Measurements from ENCODE around the gene MGAT4A. TPM values are rescaled to one million over a fixed set of nuclear protein-coding genes. Genes with fewer than 3 reads are reported as not detected.

The MGAT4A gene
- 100 to 1,000 TPM; 124 to 152 TPM for total RNA-seq

DNA sequence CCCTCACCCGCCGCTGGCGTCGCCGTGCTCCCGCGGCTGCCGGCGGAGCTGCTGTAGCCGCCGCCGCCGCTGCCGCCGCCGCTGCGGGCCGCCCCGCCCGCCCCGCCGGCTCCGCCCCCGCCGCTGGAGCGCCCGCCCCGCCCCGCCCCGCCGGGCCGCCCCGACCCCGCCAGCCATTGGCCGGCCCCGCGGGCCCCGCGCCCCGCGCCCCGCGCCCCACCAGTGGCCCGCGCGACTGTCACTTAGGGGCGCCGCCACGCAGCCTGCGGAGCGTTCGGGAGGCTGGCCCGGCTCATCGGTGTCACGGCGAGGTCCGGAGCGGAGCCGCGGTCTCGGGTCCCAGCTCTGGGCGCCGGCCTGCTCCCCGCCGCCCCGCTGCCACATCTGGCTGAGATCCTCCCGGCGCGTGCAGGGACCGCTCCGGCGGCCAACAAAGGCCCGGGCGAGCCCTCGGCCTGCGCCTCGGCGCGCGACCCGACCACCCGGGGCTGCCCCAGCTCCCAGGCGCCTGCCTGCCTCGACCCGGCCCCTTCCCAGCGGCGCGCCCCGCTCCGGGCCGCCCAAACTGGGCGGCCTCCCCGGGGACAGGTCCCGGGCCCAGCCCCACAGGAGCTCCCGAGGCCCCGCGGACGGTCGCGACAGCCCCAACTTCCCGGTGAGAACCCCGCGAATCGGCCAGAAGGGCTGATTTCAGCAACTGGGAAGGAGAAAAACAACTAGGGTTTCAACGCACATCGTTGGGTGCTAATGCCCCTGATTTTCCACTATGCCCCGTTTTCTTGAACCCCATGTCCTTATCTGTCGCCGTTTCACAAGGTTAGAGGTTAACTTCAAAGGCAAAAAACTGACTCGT lies at the start of gene MGAT4A:
Gene MGAT4A, minus strand, starts transcription at position 92 of the 853 bp plus-strand sequence. CDS start 4,800 bp downstream, outside the sequence.
- POLR2A ChIA-PET = interaction anchor here (0.5 to 10.2 kb wide), 21 partner anchors 11 to 284 kb away, joined by 3 to 225 read pairs (median 6); partner anchors contain the start of genes COA5 and UNC50
- peak within 1 kb of the TSS; percentile 90 for H3K27ac Mint-ChIP-seq
- no peaks in the 10 kb centered on the region for H3K27me3 Mint-ChIP-seq
- ATAC-seq (ENCODE audit: low read depth) = peak; percentile 85
- DNase-seq = peak; percentile 88
- H3K4me3 Mint-ChIP-seq = peak within 1 kb of the TSS; percentile 85
- peaks cover 56% of the 10 kb centered on the region for H3K4me1 Mint-ChIP-seq
- no peaks in the 10 kb centered on the region for H3K36me3 Mint-ChIP-seq
- no peaks in the 10 kb centered on the region for H3K9me3 Mint-ChIP-seq

DNA sequence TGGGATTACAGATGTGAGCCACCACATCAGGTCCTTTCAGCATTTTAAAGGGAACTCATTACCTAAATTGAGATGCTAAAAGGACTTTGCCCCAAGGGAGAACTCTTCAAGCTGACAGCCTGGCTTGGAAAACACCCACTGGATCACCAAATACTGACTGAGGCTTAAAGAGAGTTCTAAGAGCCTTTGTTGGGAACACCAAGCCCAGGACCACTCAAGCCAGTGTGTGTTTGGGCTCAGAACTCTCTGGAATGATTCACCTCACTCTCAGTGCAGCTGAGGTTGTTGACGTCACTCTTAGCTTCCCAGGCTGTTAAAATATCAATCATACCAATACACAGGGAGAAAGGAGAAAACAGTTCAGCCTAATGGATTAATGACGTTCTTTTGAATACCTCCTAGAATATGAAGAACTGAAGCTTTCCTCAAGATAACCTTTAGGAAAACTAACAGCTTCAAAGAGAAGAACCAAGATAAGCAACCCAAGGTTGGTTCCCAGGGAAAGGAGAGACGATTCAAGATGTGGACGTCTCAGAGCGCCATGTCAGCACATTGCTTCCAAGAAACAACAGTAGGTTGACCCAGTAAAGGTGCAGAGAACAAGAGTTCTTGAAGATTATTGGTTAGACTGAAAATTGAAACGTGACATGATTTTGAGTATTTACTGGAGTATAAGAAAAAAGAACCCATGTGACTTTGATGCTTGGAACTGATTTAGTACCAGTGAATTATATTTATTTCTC lies 48.0 kb upstream of the MGAT4A start:
- POLR2A ChIA-PET = no interaction called here
- Mint-ChIP-seq H3K36me3 (peaks cover 9% of the 10 kb centered on the region), H3K9me3 (peaks cover 10% of the 10 kb centered on the region), H3K27ac (no peak overlapping the region), H3K27me3 (no peaks in the 10 kb centered on the region), H3K4me3 (no peak overlapping the region), H3K4me1 (peaks cover 6% of the 10 kb centered on the region)
- ATAC-seq (ENCODE audit: low read depth) (no peak), DNase-seq (no peak)

DNA sequence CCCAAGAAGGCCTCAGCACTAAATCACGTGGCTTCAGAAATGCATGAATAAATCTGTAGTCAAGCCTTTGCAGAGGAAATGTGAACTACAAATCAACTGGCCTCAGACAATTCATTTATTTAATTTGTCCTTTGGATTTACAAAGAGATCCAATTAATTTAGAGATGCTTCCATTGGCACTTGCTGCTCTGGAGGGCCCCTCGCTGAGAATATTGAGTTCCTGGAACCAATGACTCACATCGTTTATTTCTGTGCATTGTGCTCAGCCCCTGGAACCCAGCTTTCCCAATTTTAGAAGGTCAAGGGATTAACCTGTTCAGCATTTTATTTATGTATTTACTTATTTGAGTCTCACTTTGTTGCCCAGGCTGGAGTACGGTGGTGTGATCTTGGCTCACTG lies 47.2 kb upstream of the MGAT4A start:
- Mint-ChIP-seq H3K27me3 (no peaks in the 10 kb centered on the region), H3K4me3 (no peak overlapping the region), H3K27ac (no peak overlapping the region), H3K4me1 (peaks cover 13% of the 10 kb centered on the region), H3K9me3 (peaks cover 10% of the 10 kb centered on the region), H3K36me3 (peaks cover 9% of the 10 kb centered on the region)
- POLR2A ChIA-PET = no interaction called here
- ATAC-seq (ENCODE audit: low read depth) (no peak), DNase-seq (no peak)

DNA sequence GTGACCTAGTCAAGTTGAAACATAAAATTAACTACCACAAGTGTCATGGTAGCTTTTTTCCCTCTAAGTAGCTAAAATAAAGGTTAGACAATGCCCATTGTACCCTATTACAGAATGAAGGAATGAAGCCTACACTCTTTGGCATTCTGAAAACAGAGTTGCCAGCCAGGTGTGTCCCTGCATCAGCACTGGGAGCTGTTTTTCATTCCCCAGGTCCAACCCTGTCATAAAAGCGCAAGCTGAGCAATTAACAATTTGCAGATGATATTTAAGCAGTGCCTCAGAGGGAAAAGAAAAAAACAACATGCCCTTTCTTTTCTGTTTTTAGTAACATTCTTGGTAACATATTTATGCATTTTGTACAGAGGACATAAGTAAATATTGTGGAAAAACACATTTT lies 46.8 kb upstream of the MGAT4A start:
- DNase-seq (no peak), ATAC-seq (ENCODE audit: low read depth) (no peak)
- no peaks in the 10 kb centered on the region for H3K27me3 Mint-ChIP-seq
- POLR2A ChIA-PET = no interaction called here
- H3K36me3 Mint-ChIP-seq = peaks cover 9% of the 10 kb centered on the region
- peaks cover 10% of the 10 kb centered on the region for H3K9me3 Mint-ChIP-seq
- H3K4me3 Mint-ChIP-seq = no peak overlapping the region
- peaks cover 18% of the 10 kb centered on the region for H3K4me1 Mint-ChIP-seq
- H3K27ac Mint-ChIP-seq = no peak overlapping the region

DNA sequence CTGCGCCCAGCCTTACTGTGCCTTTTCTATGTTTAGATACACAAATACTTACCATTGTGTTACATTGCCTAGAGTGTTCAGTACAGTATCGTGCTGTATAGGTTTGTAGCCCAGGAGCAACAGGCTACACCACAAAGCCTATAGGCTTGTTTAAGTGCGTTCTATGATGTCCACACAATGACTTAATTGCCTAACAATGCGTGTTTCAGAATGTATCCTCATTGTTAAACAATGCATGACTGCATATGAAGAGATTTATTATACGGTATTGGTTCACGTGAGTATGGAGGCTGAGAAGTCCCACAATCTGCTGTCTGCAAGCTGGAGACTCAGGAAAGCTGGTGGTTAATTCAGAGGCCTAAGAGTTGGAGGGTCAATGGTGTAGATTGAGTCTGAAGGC lies 46.1 kb upstream of the MGAT4A start:
- Mint-ChIP-seq H3K4me3 (no peak overlapping the region), H3K27ac (no peak overlapping the region), H3K27me3 (no peaks in the 10 kb centered on the region), H3K4me1 (peaks cover 23% of the 10 kb centered on the region), H3K36me3 (peaks cover 6% of the 10 kb centered on the region), H3K9me3 (peaks cover 7% of the 10 kb centered on the region)
- DNase-seq (no peak), ATAC-seq (ENCODE audit: low read depth) (no peak)
- POLR2A ChIA-PET = no interaction called here

DNA sequence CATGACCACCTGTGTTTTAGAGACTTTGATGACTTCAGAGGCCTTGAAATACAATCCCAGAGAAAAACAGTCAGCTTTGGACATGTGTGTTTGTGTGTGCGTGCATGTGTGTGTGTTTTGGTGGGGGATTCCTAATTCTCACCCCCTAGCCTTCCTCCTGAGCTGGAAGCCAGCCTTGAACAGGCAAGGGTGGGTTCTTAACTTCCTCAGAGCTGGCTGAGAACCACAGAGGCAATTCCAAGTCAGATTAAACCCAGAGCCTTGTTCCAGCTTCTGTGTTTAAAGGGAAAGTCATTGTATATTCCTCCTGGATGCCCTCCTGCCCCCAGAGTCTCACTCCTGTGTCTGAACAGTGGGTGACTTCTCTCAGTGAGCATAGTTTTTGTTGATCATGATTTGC lies 45.2 kb upstream of the MGAT4A start:
- Mint-ChIP-seq H3K36me3 (peaks cover 3% of the 10 kb centered on the region), H3K27ac (no peak overlapping the region), H3K9me3 (peaks cover 2% of the 10 kb centered on the region), H3K27me3 (no peaks in the 10 kb centered on the region), H3K4me3 (no peak overlapping the region), H3K4me1 (peaks cover 31% of the 10 kb centered on the region)
- ATAC-seq (ENCODE audit: low read depth) (no peak), DNase-seq (no peak)
- POLR2A ChIA-PET = no interaction called here

DNA sequence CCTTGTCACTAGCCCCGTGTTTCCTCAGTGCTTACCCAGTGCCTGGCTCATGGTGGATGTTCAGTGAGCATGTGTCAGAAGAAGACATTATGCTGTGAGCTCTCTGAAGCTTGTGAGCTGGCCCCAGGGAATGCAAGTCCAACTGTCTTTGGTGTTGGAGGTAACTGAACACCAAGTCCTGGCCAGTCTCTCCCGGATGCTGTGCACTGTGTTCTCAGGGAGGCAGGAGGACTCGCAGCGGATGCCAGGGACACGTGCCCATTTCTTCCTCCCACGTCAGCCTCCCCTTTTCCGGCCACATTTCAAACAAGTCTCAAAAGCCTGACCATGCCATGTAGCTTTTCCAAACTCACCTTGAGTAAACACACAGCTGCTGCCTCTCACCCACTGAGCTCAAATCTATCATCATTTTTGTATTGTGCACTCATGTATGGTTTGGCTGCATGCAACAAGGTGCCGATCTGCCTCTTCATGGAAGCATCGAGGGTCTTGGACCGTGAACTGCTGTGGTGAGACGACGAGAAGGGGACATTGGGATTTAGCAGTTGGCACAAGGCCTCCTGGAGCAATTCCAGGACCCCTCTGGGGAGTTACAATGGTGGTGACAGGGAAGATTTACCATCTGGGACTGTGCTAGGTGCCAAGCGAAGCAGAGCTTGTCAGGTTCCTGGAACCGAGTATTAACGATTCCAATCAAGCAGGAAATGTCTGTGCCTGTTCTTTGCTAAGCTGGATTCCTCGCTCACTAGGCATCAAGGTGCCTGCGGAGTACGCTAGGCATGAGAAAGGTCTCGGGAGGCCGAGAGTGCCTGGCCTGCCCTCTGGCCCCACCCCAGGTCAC lies 44.4 kb upstream of the MGAT4A start:
- Mint-ChIP-seq H3K9me3 (peaks cover 2% of the 10 kb centered on the region), H3K36me3 (peaks cover 4% of the 10 kb centered on the region), H3K4me1 (peaks cover 36% of the 10 kb centered on the region), H3K27ac (peak overlapping the region; percentile 6), H3K27me3 (no peaks in the 10 kb centered on the region), H3K4me3 (no peak overlapping the region)
- DNase-seq (no peak), ATAC-seq (ENCODE audit: low read depth) (no peak)
- POLR2A ChIA-PET = no interaction called here

DNA sequence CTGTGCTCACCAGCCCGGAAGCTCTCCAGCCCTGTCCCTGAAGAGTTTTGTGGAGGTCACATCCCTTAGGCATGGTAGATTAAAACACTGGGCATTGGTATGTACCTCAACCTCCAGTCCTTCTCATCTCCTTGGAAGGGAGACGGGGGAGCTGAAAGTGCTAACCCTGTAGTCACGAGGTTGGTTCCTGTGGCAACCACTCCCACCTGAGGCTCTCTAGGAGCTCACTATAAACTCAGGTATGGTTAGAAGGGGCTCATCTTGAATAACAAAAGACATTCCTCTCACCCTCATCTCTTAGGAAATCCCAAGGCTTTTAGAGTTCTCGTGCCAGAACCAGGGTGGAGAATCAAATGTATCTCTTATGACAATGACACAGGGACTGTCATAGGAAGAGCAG lies 43.0 kb upstream of the MGAT4A start:
- DNase-seq = no peak
- POLR2A ChIA-PET = interaction anchor here (1.5 kb wide), 1 partner anchor 44 kb away, joined by 3 read pairs; no protein-coding TSS in a partner anchor
- peaks cover 2% of the 10 kb centered on the region for H3K9me3 Mint-ChIP-seq
- H3K27ac Mint-ChIP-seq = peak overlapping the region; percentile 100
- no peaks in the 10 kb centered on the region for H3K27me3 Mint-ChIP-seq
- ATAC-seq (ENCODE audit: low read depth) = no peak
- H3K4me1 Mint-ChIP-seq = peaks cover 46% of the 10 kb centered on the region
- peak overlapping the region; percentile 4 for H3K4me3 Mint-ChIP-seq
- H3K36me3 Mint-ChIP-seq = peaks cover 3% of the 10 kb centered on the region

DNA sequence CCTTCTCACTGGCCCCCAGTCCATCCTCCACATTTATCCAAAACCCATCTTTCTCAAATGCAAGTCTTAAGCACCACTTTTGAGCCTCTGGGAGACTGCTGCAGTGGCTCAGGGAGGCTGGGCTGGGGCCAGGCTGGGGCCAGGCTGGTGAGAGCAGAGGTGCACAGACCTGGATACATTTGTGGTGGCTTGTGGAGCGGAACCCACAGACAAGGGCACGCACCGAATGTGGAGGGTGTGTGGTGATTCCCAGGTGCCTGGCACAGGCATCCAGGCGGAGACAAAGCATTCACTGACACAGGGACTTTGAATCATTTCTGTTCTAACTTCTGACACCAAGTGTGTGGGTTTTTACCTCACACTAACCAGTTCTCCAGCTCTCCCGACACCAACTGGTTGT lies 42.2 kb upstream of the MGAT4A start:
- peak overlapping the region; percentile 98 for H3K4me3 Mint-ChIP-seq
- DNase-seq (no peak), ATAC-seq (ENCODE audit: low read depth) (no peak)
- H3K9me3 Mint-ChIP-seq = no peaks in the 10 kb centered on the region
- peaks cover 5% of the 10 kb centered on the region for H3K36me3 Mint-ChIP-seq
- H3K4me1 Mint-ChIP-seq = peaks cover 53% of the 10 kb centered on the region
- POLR2A ChIA-PET = interaction anchor here (1.5 kb wide), 1 partner anchor 43 kb away, joined by 3 read pairs; no protein-coding TSS in a partner anchor
- no peaks in the 10 kb centered on the region for H3K27me3 Mint-ChIP-seq
- H3K27ac Mint-ChIP-seq = peak overlapping the region; percentile 100

DNA sequence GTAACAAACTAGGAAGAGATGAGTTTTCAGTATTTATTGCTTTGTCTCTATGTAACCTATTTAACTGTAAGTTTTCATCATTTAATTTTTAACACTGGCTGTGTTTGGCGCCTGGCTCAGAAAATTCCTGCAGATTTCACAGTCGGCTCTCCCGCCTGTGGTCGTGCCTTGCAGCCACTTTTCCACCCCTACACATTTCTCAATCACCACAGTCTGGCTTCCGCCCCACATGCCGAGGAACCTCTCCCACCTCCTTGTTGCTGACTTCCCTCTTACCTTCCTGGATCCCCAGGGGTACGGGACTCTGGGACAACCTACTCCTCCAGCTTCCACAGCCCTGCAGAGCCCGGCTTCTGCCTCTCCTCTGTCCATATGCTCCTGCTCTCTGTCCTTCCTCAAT lies 41.6 kb upstream of the MGAT4A start:
- H3K27me3 Mint-ChIP-seq = no peaks in the 10 kb centered on the region
- H3K4me3 Mint-ChIP-seq = peak overlapping the region; percentile 98
- H3K36me3 Mint-ChIP-seq = peaks cover 6% of the 10 kb centered on the region
- no peak for ATAC-seq (ENCODE audit: low read depth)
- H3K9me3 Mint-ChIP-seq = no peaks in the 10 kb centered on the region
- H3K4me1 Mint-ChIP-seq = peaks cover 56% of the 10 kb centered on the region
- POLR2A ChIA-PET = interaction anchor here (1.8 to 7.2 kb wide), 5 partner anchors 8 to 123 kb away, joined by 7 to 225 read pairs (median 17); partner anchors contain the start of gene MGAT4A
- H3K27ac Mint-ChIP-seq = peak overlapping the region; percentile 100
- no peak for DNase-seq

DNA sequence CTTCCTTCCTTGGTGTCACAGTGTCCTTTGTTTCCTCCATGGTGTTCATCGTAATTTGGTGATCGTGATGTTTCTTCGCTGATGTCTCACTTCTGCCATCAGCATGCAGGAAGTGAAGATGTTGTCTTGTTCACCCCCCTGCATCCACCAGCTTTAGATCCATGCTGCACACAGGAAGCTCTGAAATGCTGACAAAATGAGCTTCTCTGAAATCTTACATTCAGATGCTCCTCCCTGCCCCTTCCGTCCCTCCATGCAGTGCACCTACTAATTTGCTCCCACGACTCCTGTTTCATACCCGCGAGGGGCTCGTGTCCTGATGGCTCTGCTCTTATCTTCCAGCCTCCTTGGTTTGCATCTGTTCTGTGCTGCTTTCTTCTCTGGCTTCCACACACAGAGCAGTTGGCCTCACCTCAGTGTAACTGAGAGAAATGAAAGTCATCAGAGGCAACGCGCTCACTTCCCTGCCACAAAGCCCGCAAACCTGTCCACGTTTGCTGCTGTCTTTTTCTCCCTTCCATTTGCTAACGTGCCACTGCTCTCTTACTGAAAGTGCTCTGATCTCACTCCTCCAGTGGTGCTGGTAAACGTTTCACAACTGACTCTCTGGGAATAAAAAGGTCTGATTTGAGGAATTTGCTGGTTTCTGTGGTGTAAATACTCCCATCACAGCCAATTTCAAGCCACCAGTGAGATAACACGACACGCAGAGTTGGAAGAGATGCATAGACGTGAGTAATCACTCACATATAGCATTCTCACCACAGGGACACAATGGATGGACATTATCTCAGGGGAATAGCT lies 41.0 kb upstream of the MGAT4A start:
- Mint-ChIP-seq H3K4me3 (peak overlapping the region; percentile 98), H3K36me3 (peaks cover 8% of the 10 kb centered on the region), H3K27me3 (no peaks in the 10 kb centered on the region), H3K27ac (peak overlapping the region; percentile 100), H3K4me1 (peaks cover 60% of the 10 kb centered on the region), H3K9me3 (no peaks in the 10 kb centered on the region)
- POLR2A ChIA-PET = interaction anchor here (0.7 to 7.2 kb wide), 24 partner anchors 8 to 325 kb away, joined by 3 to 225 read pairs (median 6); partner anchors contain the start of gene MGAT4A
- DNase-seq = peak; percentile 72
- ATAC-seq (ENCODE audit: low read depth) = peak; percentile 70

DNA sequence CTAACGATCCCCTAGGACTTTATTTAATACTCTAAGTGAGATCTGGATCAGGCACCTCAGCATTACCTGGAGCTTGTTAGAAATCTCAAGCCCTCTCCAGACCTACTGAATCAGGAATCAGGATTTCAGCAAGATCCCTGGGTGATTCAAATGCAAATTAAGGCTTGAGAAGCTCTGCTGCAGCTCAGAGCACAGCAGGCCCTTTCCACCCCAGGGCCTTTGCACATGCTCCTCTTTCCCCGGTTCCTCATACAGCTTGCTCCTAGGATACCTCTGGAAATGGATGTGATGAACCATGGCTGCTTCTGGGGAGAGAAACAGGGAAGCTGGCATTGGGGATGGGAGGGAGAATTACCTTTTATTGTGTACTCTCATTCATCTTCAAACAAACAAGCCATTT lies 40.3 kb upstream of the MGAT4A start:
- peaks cover 62% of the 10 kb centered on the region for H3K4me1 Mint-ChIP-seq
- DNase-seq = no peak
- ATAC-seq (ENCODE audit: low read depth) = no peak

More for the DNA sequence above, 40.3 kb upstream of the MGAT4A start:
- Mint-ChIP-seq H3K27ac (peak overlapping the region; percentile 100), H3K36me3 (peaks cover 10% of the 10 kb centered on the region), H3K27me3 (no peaks in the 10 kb centered on the region), H3K4me3 (peak overlapping the region; percentile 98), H3K9me3 (no peaks in the 10 kb centered on the region)
- POLR2A ChIA-PET = interaction anchor here (0.6 to 7.2 kb wide), 27 partner anchors 9 to 324 kb away, joined by 3 to 225 read pairs (median 5); partner anchors contain the start of gene MGAT4A

Measured in activated naive CD8-positive, alpha-beta T cell treated with anti-CD3 and anti-CD28 coated beads, Interleukin-2, amount 10 ng/mL, durations not matched to agents 7 days and 5 days (primary cell).